GM18508 (cell line): ENCODE results near the gene OR52L1.

Experiments
- ATAC-seq: cut with Tn5 transposase; IDR thresholded peaks from one replicate; pipeline ENCODE4 v1.9.1; 2021; ENCODE audit warnings: moderate number of reproducible peaks; ENCODE audit not compliant: insufficient read depth, unreplicated experiment

OR52L1 gene

DNA sequence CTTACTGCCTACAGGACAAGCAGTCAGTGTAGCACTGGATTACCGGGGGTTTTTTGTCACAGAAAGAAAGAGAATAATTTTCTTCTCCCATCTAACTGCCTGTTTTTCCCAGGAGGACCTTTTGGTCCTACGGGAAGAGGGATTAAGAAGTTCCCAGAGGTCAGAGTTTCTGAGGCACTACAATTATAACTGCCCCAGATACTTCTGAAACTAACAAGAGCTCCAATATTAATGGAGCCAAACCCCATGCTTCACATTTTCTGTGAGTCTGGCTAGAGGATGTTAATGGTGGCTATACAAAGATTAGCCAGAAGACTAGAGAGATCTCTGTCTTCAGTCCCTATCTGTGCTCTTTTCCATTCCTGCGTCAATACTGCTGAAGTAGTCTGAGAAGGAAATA, 44.8 kb downstream of the OR52L1 start, which contains the start of gene OR56A3:
OR56A3 (plus strand) TSS at position 301 of the 400 bp plus-strand sequence. CDS start 5,096 bp downstream, outside the sequence.
- ATAC-seq: no peak

DNA sequence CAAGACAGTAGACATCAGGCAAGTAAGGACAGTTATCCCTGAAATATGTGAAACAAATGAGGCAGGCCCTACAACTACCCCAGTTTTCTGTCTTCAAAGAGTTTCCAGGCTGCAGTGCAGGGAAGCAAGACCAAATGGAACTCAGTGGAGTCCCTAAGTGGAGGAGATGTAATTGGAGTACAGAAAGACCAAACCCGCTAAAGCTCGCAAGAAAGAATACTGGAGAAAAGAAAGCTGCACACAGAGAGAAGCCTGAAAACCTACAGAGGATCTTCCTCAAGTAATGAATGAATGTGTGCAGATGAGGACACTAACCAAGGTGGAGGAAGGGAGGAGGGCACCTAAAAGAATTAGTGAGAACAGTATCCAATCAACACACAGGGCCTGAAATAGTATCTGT, 46.0 kb downstream of the OR52L1 start:
- no peak for ATAC-seq

DNA sequence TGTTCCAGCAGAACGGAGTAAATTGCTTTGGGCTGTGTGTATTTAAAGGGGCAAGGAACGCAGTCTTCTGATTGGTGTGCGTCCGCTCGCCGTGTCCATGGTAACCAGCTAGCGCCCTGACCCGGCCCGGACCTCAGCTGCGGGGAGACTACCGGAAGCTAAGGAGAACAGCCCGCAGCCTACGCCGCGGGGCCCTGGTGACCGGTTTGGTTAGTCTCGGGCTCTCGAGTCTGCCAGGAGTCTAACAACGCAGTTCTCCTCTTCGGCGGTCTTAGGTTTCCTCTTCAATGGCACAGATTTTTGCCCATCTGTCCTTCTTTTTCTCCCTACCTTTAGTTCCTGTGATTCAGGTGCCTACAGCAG, 48.2 kb downstream of the OR52L1 start:
- ATAC-seq: no peak

DNA sequence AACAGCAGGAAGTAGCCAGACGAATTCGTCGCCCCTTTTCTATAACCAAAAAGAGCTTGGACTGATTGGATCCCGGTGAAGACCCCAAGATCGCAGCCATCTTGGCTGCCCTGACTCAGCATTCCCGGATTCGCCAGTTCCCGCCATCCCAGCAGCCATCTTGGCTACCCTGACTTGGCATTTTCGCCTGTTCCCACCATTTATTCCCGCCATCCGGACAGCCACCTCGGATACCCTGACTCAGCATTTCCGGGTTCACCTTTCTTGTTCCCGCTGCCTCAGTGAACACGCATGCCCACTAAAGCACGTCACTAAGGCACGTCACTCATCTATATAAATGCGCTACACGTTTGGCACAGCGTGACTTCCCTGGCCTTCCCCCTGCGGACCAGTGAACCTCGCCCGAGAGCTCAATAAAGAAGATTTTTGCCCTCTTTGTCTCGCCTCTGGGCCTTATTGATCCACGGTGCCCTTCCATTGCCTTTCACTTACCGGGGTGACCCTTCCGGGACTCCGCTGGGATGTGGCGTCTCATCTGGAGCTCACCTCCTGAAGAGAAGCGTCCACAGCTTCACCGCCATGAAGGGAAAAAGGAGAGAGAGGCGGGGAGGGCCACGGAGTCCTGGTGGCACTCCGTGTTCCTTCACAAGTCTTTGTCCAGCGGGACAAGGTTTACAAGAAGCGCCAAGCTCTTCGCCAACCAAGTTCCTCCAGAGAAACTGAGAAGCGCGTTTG, 48.8 kb downstream of the OR52L1 start:
- ATAC-seq: no peak
